K562 (cell line): Measurements from ENCODE around the gene BCKDHB. TPM values are rescaled to one million over a fixed set of nuclear protein-coding genes. Genes with fewer than 3 reads are reported as not detected.
A peak's percentile ranks its signal among the peaks of the same experiment; 100 is the strongest.

ENCODE experiments used
- ATAC-seq: fragments of 200-7000 bp; cut with Tn5 transposase; 3 replicates; pipeline ENCODE4 v1.9.1; 2020; ENCODE audit warnings: moderate library complexity
- BruUV-seq: library from RNA; stranded (reverse); fragments of 400-500 nt; replicated peaks from 2 replicates; lab custom pipeline; 2021; lab: Mats Ljungman, UMichigan
- CTCF ChIA-PET: fragments of 300-600 bp; formaldehyde crosslinking; extraction: SDS; loops from one replicate; lab custom pipeline; 2021; ENCODE audit warnings: low intra/inter-chr PET ratio; lab: Yijun Ruan, JAX
- POLR2A ChIA-PET: fragments of 300-600, 350-650 bp; sonication (Branson Sonifier 250); formaldehyde crosslinking; extraction: SDS; loops from one replicate; lab custom pipeline; 2021; ENCODE audit warnings: antibody characterized with exemption, inconsistent platforms; lab: Yijun Ruan, JAX
- DNase-seq, 4 experiments: peaks; one replicate each; pipeline versions ENCODE4 v3.0.0 to v3.0.0-alpha.2; 2011 to 2018; ENCODE audit warnings: low spot score in 3 of 4, mixed read lengths in 3 of 4; ENCODE audit errors: extremely low read depth in 1 of 4
- FAIRE-seq: peaks from 2 replicates; lab custom pipeline; 2011; peaks lifted over from hg19 to GRCh38; lab: Jason Lieb, UNC
- H2AFZ ChIP-seq: 2 replicates; pipeline ENCODE4 v1.6.0; 2011; ENCODE audit warnings: low read depth, low read length, control low read depth, inconsistent platforms
- H3K27ac ChIP-seq: fragments of 200-600 bp; 3 replicates; pipeline ENCODE4 v1.8.0; 2011; ENCODE audit warnings: low read depth, mild to moderate bottlenecking, control low read depth, inconsistent platforms, low read length, moderate library complexity, mixed read lengths; ENCODE audit errors: extremely low read depth
- H3K27me3 ChIP-seq, 2 experiments: fragments of 300-600 bp in 1 of 2; 2 replicates in 1 of 2; 3 replicates in 1 of 2; pipeline versions ENCODE4 v1.6.0 to v1.8.0; 2011; ENCODE audit warnings: inconsistent platforms in 2 of 2, low read length in 2 of 2, mild to moderate bottlenecking in 1 of 2, mixed read lengths in 1 of 2, moderate library complexity in 1 of 2; ENCODE audit not compliant: control insufficient read depth in 2 of 2, insufficient read depth in 2 of 2
- H3K36me3 ChIP-seq: fragments of 300-600 bp; 3 replicates; pipeline ENCODE4 v1.8.0; 2011; ENCODE audit warnings: mild to moderate bottlenecking, low read length, inconsistent platforms; ENCODE audit not compliant: control insufficient read depth, insufficient read depth
- H3K4me1 ChIP-seq, 2 experiments: fragments of 200-600 bp in 1 of 2; replicated peaks in 1 of 2; 2 replicates in 1 of 2; 3 replicates in 1 of 2; pipeline versions ENCODE4 v1.5.1 to v1.8.0; 2011; ENCODE audit warnings: inconsistent platforms in 2 of 2, low read length in 2 of 2, mild to moderate bottlenecking in 1 of 2, mixed read lengths in 1 of 2, moderate library complexity in 1 of 2; ENCODE audit not compliant: control insufficient read depth in 2 of 2, insufficient read depth in 2 of 2
- H3K4me2 ChIP-seq: 2 replicates; pipeline ENCODE4 v1.6.1; 2011; ENCODE audit warnings: low read length, control low read depth, inconsistent platforms, mixed read lengths; ENCODE audit not compliant: insufficient read depth
- H3K4me3 ChIP-seq: fragments of 200-600 bp; sonication (generic), shearing (Covaris generic); 2 replicates; pipeline ENCODE4 v1.5.1; 2016; ENCODE audit warnings: control low read depth, inconsistent platforms
- H3K79me2 ChIP-seq: fragments of 200-600 bp; 3 replicates; pipeline ENCODE4 v1.8.0; 2011; ENCODE audit warnings: low read length, inconsistent platforms; ENCODE audit not compliant: control insufficient read depth, insufficient read depth
- H3K9ac ChIP-seq, 2 experiments: 2 replicates each; pipeline versions ENCODE4 v1.6.0 to v1.6.1; 2011; ENCODE audit warnings: low read depth in 2 of 2, low read length in 2 of 2, control low read depth in 1 of 2, inconsistent platforms in 1 of 2, mild to moderate bottlenecking in 1 of 2, mixed read lengths in 1 of 2; ENCODE audit not compliant: insufficient read depth in 1 of 2
- H3K9me1 ChIP-seq: one replicate; pipeline ENCODE4 v1.6.0; 2011; ENCODE audit warnings: inconsistent platforms, mild to moderate bottlenecking, low read length, moderate library complexity; ENCODE audit not compliant: control insufficient read depth, insufficient read depth
- H3K9me3 ChIP-seq: replicated peaks from 2 replicates; pipeline ENCODE4 v1.5.1; 2011; ENCODE audit warnings: low read depth, low read length, inconsistent platforms; ENCODE audit not compliant: control insufficient read depth, insufficient read depth
- H4K20me1 ChIP-seq: replicated peaks from 2 replicates; pipeline ENCODE4 v1.6.1; 2011; ENCODE audit warnings: low read length, inconsistent platforms, mixed read lengths; ENCODE audit not compliant: control insufficient read depth, insufficient read depth
- ATF7 ChIP-seq: fragments of 450-650 bp; IDR thresholded peaks from 2 replicates; pipeline ENCODE4 v1.7.1; 2014; ENCODE audit warnings: mild to moderate bottlenecking, moderate library complexity
- BCOR ChIP-seq: fragments of 450-650 bp; IDR thresholded peaks from 2 replicates; pipeline ENCODE4 v1.6.1; 2016
- BRF1 ChIP-seq: IDR thresholded peaks from 3 replicates; pipeline ENCODE4 v1.6.1; 2011; ENCODE audit warnings: borderline replicate concordance, mild to moderate bottlenecking; ENCODE audit not compliant: insufficient read length; ENCODE audit errors: extremely low read depth
- C11orf30 ChIP-seq: fragments of 450-650 bp; IDR thresholded peaks from 2 replicates; pipeline ENCODE4 v1.6.1; 2016; ENCODE audit warnings: low read depth, mild to moderate bottlenecking
- RBM25 ChIP-seq: fragments of 200-400 bp; formaldehyde crosslinking; IDR thresholded peaks from 2 replicates; pipeline ENCODE4 v1.6.1; 2018; ENCODE audit warnings: low read length, low read depth, moderate library complexity; ENCODE audit not compliant: severe bottlenecking
- ZBTB12 ChIP-seq: fragments of 250-450 bp; sonication (Bioruptor Pico); IDR thresholded peaks from 2 replicates; pipeline ENCODE4 v1.4.0; 2020
- ZNF143 ChIP-seq: sonication (generic); formaldehyde crosslinking; IDR thresholded peaks from 2 replicates; pipeline ENCODE4 v1.9.0; 2022; ENCODE audit warnings: mild to moderate bottlenecking, missing genetic modification reagents
- ZNF146 ChIP-seq: IDR thresholded peaks from one replicate; pipeline ENCODE4 v1.6.1; 2018; ENCODE audit warnings: missing compliant biosample characterization; ENCODE audit not compliant: unreplicated experiment
- WGBS: fragments of 100-300 bp; shearing (Covaris generic); methylation state at CpG from one replicate; pipeline ENCODE4 v1.1.6; 2016; ENCODE audit warnings: low coverage, mixed read lengths; ENCODE audit not compliant: insufficient coverage; ENCODE audit errors: missing lambda C conversion rate; 5-methylcytosine and 5-hydroxymethylcytosine counted together
- in situ Hi-C: fragments of 300-500 bp; cut with MboI; formaldehyde crosslinking; loops from 4 replicates; pipeline ENCODE4 v1.15.0; 2018; ENCODE audit warnings: inconsistent platforms, mixed read lengths
- intact Hi-C: fragments of 100-400 bp; cut with micrococcal nuclease; formaldehyde crosslinking; loops from 2 replicates; pipeline ENCODE4 v1.14.2; 2022
- polyA plus RNA-seq, 8 experiments: library from polyadenylated mRNA; depleted of rRNA in 4 of 8; stranded (reverse) in 5 of 8; unstranded in 3 of 8; fragments of >200 nt; fragmentation: Nextera tagmentation in 2 of 8; fragmentation: Illumina TruSeq in 1 of 8; extraction: Ambion mirVana in 2 of 8; extraction: Trizol in 1 of 8; gene quantifications; 2 replicates each; pipeline versions ENCODE4 v1.2.1 to v1.2.3, GENCODE V29; 2011 to 2014; ENCODE audit warnings: inconsistent platforms in 1 of 8, missing spikeins in 1 of 8
- total RNA-seq, 7 experiments: library from RNA; depleted of rRNA in 6 of 7; stranded (reverse); fragments of >200 nt in 6 of 7; fragmentation: Illumina TruSeq in 2 of 7; extraction: Trizol in 2 of 7; gene quantifications; 2 replicates each; pipeline versions ENCODE4 v1.2.1 to v1.2.3, GENCODE V29; 2011 to 2021; ENCODE audit warnings: low replicate concordance in 1 of 7

Gene BCKDHB
- total and polyA plus RNA-seq, 9 of the 15 experiments (the other 6 are each of a cell fraction or from before 2014, with no cell fraction given) = 4.1 to 23.7 (median 7.5) TPM

GRCh38 chr6:80271074-80271473 is 164.6 kb downstream of the BCKDHB start:
- no peak for DNase-seq
- H3K9me1 ChIP-seq = no peaks in the 10 kb centered on the region
- H3K27ac ChIP-seq = no peak overlapping the region
- H3K4me3 ChIP-seq = no peak overlapping the region
- no peaks in the 10 kb centered on the region for H3K9me3 ChIP-seq
- intact Hi-C loops = no loop called here
- no peaks in the 10 kb centered on the region for H4K20me1 ChIP-seq
- H3K9ac ChIP-seq = no peak overlapping the region
- no peaks in the 10 kb centered on the region for H3K79me2 ChIP-seq
- H2AFZ ChIP-seq = no peak overlapping the region
- in situ Hi-C loops = no loop called here
- 0 out of 2 replicates have a peak, but pooled peaks have one; percentile 14 for TF ChIP-seq BCOR
- no peak for TF ChIP-seq ZNF143 (CRISPR knock-in tag)
- TF ChIP-seq ATF7 = no peak
- peak; percentile 88 for TF ChIP-seq ZNF146 (CRISPR knock-in tag)
- no peak for TF ChIP-seq C11orf30
- TF ChIP-seq RBM25 = peak; percentile 75
- no peak overlapping the region for H3K4me2 ChIP-seq
- no peaks in the 10 kb centered on the region; a peak in 1 of 5 replicates for H3K4me1 ChIP-seq
- H3K36me3 ChIP-seq = no peaks in the 10 kb centered on the region
- no peaks in the 10 kb centered on the region for H3K27me3 ChIP-seq
- ATAC-seq = no peak
- no TSS peak for BruUV-seq
- ChIA-PET CTCF (no interaction called here), POLR2A (interaction anchor here (0.6 kb wide), 1 partner anchor 888 kb away, joined by 3 read pairs; no protein-coding TSS in a partner anchor)
- WGBS = 29% methylated on average over 2 of the region's 2 CpGs
- no peak for FAIRE-seq

GRCh38 chr6:80272988-80273387 is 166.5 kb downstream of the BCKDHB start:
- WGBS = 91% methylated on average over 4 of the region's 4 CpGs
- no peaks in the 10 kb centered on the region; a peak in 1 of 5 replicates for H3K4me1 ChIP-seq
- CTCF ChIA-PET = no interaction called here
- H3K27ac ChIP-seq = no peak overlapping the region
- ATAC-seq = no peak
- H4K20me1 ChIP-seq = no peaks in the 10 kb centered on the region
- H2AFZ ChIP-seq = no peak overlapping the region
- no peak overlapping the region for H3K4me2 ChIP-seq
- FAIRE-seq = no peak
- BruUV-seq = no TSS peak
- H3K27me3 ChIP-seq = no peaks in the 10 kb centered on the region
- intact Hi-C loops (no loop called here), in situ Hi-C loops (no loop called here)
- H3K36me3 ChIP-seq = no peaks in the 10 kb centered on the region
- no peaks in the 10 kb centered on the region for H3K79me2 ChIP-seq
- no peaks in the 10 kb centered on the region for H3K9me3 ChIP-seq
- TF ChIP-seq BRF1 (no peak), ZBTB12 (no peak)
- H3K9ac ChIP-seq = no peak overlapping the region
- H3K9me1 ChIP-seq = no peaks in the 10 kb centered on the region
- no peak overlapping the region for H3K4me3 ChIP-seq
- POLR2A ChIA-PET = no interaction called here
- DNase-seq = no peak
